Pulmonary artery endothelial cell (primary cell): ENCODE results near the gene KIF26B. TPM values are rescaled to one million over a fixed set of nuclear protein-coding genes. Genes with fewer than 3 reads are reported as not detected.

Experiments used
- DNase-seq: peaks from one replicate; pipeline ENCODE4 v3.0.0-alpha.2; 2011; ENCODE audit warnings: low read depth, low spot score
- total RNA-seq: library from RNA; depleted of rRNA; stranded (reverse); fragments of >200 nt; gene quantifications from 2 replicates; pipeline ENCODE4 v1.2.3, GENCODE V29; 2014

The KIF26B gene
- total RNA-seq, 1 donor from 2014 or later = 0.13 TPM

- DNase-seq = no peak
Observed at GRCh38 chr1:245235156-245235555, 80.4 kb downstream of the KIF26B start.

GRCh38 chr1:245240648-245241165 lies 85.9 kb downstream of the KIF26B start:
- DNase-seq = no peak

- DNase-seq = no peak
Observed at GRCh38 chr1:245241526-245242130, 86.8 kb downstream of the KIF26B start.

- DNase-seq = no peak
Observed at GRCh38 chr1:245242989-245243388, 88.2 kb downstream of the KIF26B start.

- DNase-seq = no peak
Observed at GRCh38 chr1:245245021-245245667, 90.4 kb downstream of the KIF26B start.

GRCh38 chr1:245246433-245246832 lies 91.6 kb downstream of the KIF26B start:
- no peak for DNase-seq

- no peak for DNase-seq
Observed at GRCh38 chr1:245247356-245247755, 92.6 kb downstream of the KIF26B start.

GRCh38 chr1:245247801-245248200 lies 93.0 kb downstream of the KIF26B start:
- DNase-seq = no peak

- no peak for DNase-seq
Observed at GRCh38 chr1:245248231-245248731, 93.5 kb downstream of the KIF26B start.

GRCh38 chr1:245255783-245256182 lies 101.0 kb downstream of the KIF26B start:
- no peak for DNase-seq

GRCh38 chr1:245256528-245256927 lies 101.7 kb downstream of the KIF26B start:
- DNase-seq = no peak

- DNase-seq = no peak
Observed at GRCh38 chr1:245258271-245258920, 103.6 kb downstream of the KIF26B start.

GRCh38 chr1:245260110-245260882 lies 105.5 kb downstream of the KIF26B start:
- DNase-seq = no peak

- DNase-seq = no peak
Observed at GRCh38 chr1:245260883-245261282, 106.1 kb downstream of the KIF26B start.

- no peak for DNase-seq
Observed at GRCh38 chr1:245261786-245262185, 107.0 kb downstream of the KIF26B start.

- DNase-seq = no peak
Observed at GRCh38 chr1:245263529-245264095, 108.8 kb downstream of the KIF26B start.

- DNase-seq = no peak
Observed at GRCh38 chr1:245264226-245264625, 109.4 kb downstream of the KIF26B start.

- no peak for DNase-seq
Observed at GRCh38 chr1:245266105-245266504, 111.3 kb downstream of the KIF26B start.

GRCh38 chr1:245270063-245270462 lies 115.3 kb downstream of the KIF26B start:
- no peak for DNase-seq

- DNase-seq = no peak
Observed at GRCh38 chr1:245270972-245271371, 116.2 kb downstream of the KIF26B start.

- DNase-seq = no peak
Observed at GRCh38 chr1:245272676-245273075, 117.9 kb downstream of the KIF26B start.
